Measurements from ENCODE around the gene LCLAT1. TPM values are rescaled to one million over a fixed set of nuclear protein-coding genes. Genes with fewer than 3 reads are reported as not detected.
A peak's percentile ranks its signal among the peaks of the same experiment; 100 is the strongest.

LCLAT1 gene
- total and polyA plus RNA-seq, 2 of the 4 experiments (the other 2 are of a cell fraction) = 7.5 to 11.5 TPM

DNA sequence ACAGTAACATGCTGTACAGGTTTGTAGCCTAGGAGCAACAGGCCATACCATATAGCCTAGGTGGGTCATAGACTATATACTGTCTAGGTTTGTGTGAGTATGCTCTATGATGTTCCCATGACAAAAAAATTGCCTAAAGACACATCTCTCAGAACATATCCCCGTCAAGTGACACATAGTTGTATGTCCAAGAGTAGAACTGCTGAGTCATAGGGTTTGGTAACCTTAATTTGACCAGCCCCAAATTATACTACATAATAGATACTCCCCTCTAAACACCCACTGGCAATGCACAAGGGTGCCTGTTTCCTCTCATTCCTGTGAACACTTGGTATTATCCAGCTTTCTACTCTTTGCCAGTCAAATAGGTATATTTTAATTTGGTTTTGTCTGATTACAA is 161.6 kb downstream of the LCLAT1 start:
- no TSS peak for BruUV-seq (replicated peaks)

More for the DNA sequence above, 161.6 kb downstream of the LCLAT1 start:
- H3K27me3 ChIP-seq (ENCODE audit: control insufficient read depth, insufficient read depth, low read length) = no peaks in the 10 kb centered on the region
- peaks cover 0 to 6% of the 10 kb centered on the region in 2 experiments; a peak in 1 of 4 replicates for H3K79me1 ChIP-seq (ENCODE audit: low read depth in 1 of 2, low read length in 2 of 2)
- no peak overlapping the region for H2BK5ac ChIP-seq (ENCODE audit: low read depth, low read length, poor library complexity, severe bottlenecking)
- no peak overlapping the region for H4K8ac ChIP-seq (ENCODE audit: low read depth in 2 of 2, low read length in 2 of 2)
- no peak overlapping the region for H3K4ac ChIP-seq (ENCODE audit: low read depth, low read length)
- H3K9me3 ChIP-seq (ENCODE audit: control insufficient read depth, insufficient read depth, low read length) = no peaks in the 10 kb centered on the region
- no peak overlapping the region for H3K56ac ChIP-seq (ENCODE audit: extremely low read depth, insufficient read depth, low read length)
- ChIA-PET CTCF (no interaction called here), POLR2A (ENCODE audit: unreplicated experiment) (no interaction called here)
- ATAC-seq (ENCODE audit: low read depth) (no peak), DNase-seq (no peak)
- no peak overlapping the region for H2BK20ac ChIP-seq (ENCODE audit: low read depth, low read length)
- no peak overlapping the region for H4K91ac ChIP-seq (ENCODE audit: insufficient read depth, low read depth, low read length)
- H3K23ac ChIP-seq (ENCODE audit: low read depth, low read length) = no peak overlapping the region
- no peaks in the 10 kb centered on the region for H4K20me1 ChIP-seq (ENCODE audit: insufficient read depth, low read length)
- no peak overlapping the region for H3K18ac ChIP-seq (ENCODE audit: low read depth, low read length)
- peaks cover 10% of the 10 kb centered on the region for H3K9me1 ChIP-seq (ENCODE audit: insufficient read depth, low read length)
- no peak overlapping the region for H3K9ac ChIP-seq (ENCODE audit: low read depth, low read length)
- H3K4me2 ChIP-seq (ENCODE audit: low read depth, low read length) = no peak overlapping the region
- intact Hi-C loops (cut with micrococcal nuclease) (no loop called here), in situ Hi-C loops (cut with MboI; ENCODE audit: low sequenced_read_pairs) (no loop called here), dilution Hi-C loops (cut with HindIII; ENCODE audit: low sequenced_read_pairs, unreplicated experiment) (no loop called here)
- no peak overlapping the region for H4K5ac ChIP-seq (ENCODE audit: low read depth, low read length)
- H2BK15ac ChIP-seq (ENCODE audit: low read depth, low read length) = no peak overlapping the region
- no peak overlapping the region for H2BK120ac ChIP-seq (ENCODE audit: low read depth, low read length)
- TF ChIP-seq NFE2L2 (IDR thresholded peaks at IDR 0.05; ENCODE audit: low read depth, low read length) = peak; percentile 84
- no peak for TF ChIP-seq FOS (IDR thresholded peaks at IDR 0.05; ENCODE audit: low read depth, low read length)
- no peak for TF ChIP-seq SMC3 (IDR thresholded peaks at IDR 0.05; ENCODE audit: low read depth, low read length)
- TF ChIP-seq MAFK (IDR thresholded peaks at IDR 0.05; ENCODE audit: low read depth, low read length) = peak; percentile 68
- TF ChIP-seq, protein P1, sequence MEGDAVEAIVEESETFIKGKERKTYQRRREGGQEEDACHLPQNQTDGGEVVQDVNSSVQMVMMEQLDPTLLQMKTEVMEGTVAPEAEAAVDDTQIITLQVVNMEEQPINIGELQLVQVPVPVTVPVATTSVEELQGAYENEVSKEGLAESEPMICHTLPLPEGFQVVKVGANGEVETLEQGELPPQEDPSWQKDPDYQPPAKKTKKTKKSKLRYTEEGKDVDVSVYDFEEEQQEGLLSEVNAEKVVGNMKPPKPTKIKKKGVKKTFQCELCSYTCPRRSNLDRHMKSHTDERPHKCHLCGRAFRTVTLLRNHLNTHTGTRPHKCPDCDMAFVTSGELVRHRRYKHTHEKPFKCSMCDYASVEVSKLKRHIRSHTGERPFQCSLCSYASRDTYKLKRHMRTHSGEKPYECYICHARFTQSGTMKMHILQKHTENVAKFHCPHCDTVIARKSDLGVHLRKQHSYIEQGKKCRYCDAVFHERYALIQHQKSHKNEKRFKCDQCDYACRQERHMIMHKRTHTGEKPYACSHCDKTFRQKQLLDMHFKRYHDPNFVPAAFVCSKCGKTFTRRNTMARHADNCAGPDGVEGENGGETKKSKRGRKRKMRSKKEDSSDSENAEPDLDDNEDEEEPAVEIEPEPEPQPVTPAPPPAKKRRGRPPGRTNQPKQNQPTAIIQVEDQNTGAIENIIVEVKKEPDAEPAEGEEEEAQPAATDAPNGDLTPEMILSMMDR (conservative IDR thresholded peaks at IDR 0.05; ENCODE audit: low read depth, low read length) = no peak
- TF ChIP-seq BHLHE40 (IDR thresholded peaks at IDR 0.05; ENCODE audit: low read depth, low read length) = no peak
- no peak for TF ChIP-seq RFX5 (IDR thresholded peaks at IDR 0.05; ENCODE audit: low read depth, low read length)
- no peak for TF ChIP-seq ELK1 (IDR thresholded peaks at IDR 0.05; ENCODE audit: borderline replicate concordance, low read depth, low read length)
- no peak for TF ChIP-seq RAD21 (IDR thresholded peaks at IDR 0.05; ENCODE audit: low read length)
- TF ChIP-seq, protein P2, sequence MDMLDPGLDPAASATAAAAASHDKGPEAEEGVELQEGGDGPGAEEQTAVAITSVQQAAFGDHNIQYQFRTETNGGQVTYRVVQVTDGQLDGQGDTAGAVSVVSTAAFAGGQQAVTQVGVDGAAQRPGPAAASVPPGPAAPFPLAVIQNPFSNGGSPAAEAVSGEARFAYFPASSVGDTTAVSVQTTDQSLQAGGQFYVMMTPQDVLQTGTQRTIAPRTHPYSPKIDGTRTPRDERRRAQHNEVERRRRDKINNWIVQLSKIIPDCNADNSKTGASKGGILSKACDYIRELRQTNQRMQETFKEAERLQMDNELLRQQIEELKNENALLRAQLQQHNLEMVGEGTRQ (IDR thresholded peaks at IDR 0.05; ENCODE audit: low read depth, low read length) = no peak
- peaks cover 2% of the 10 kb centered on the region; the same call in 1 of the 2 replicates for H3K36me3 ChIP-seq (ENCODE audit: control insufficient read depth, insufficient read depth, low read length)
- H3K14ac ChIP-seq (replicated peaks; ENCODE audit: low read depth, low read length) = no peak overlapping the region
- no peak overlapping the region for H3K4me3 ChIP-seq (ENCODE audit: insufficient read depth, low read depth, low read length)
- H3K27ac ChIP-seq (ENCODE audit: insufficient read depth, low read length) = no peak overlapping the region
- no peak overlapping the region for H2AK9ac ChIP-seq (replicated peaks; ENCODE audit: low read depth, low read length, poor library complexity)
- H3K4me1 ChIP-seq (ENCODE audit: control insufficient read depth, insufficient read depth, low read length) = peaks cover 7% of the 10 kb centered on the region
- no CpG with 5 or more reads among the region's 1 CpG for WGBS, 2 experiments (ENCODE audit: extremely low coverage in 2 of 2, insufficient read length in 1 of 2)
- H2AK5ac ChIP-seq (ENCODE audit: low read depth, low read length) = no peak overlapping the region
- H2AFZ ChIP-seq (replicated peaks; ENCODE audit: low read length, poor library complexity) = no peak overlapping the region
